GM12878 (cell line): ENCODE measurements around the gene MYBPHL. TPM values are rescaled to one million over a fixed set of nuclear protein-coding genes. Genes with fewer than 3 reads are reported as not detected.

ENCODE experiments used
- DPF2 ChIP-seq: fragments of 450-650 bp; IDR thresholded peaks from 2 replicates; pipeline ENCODE4 v1.6.1; 2017; ENCODE audit warnings: mild to moderate bottlenecking
- EP300 ChIP-seq, 2 experiments: fragments of 150-350 bp in 1 of 2; IDR thresholded peaks; 2 replicates each; pipeline ENCODE4 v1.6.1; 2011 to 2012; ENCODE audit warnings: low read depth in 2 of 2, low read length in 2 of 2, borderline replicate concordance in 1 of 2, improper control_type of control experiment in 1 of 2, inconsistent platforms in 1 of 2; ENCODE audit not compliant: control insufficient read depth in 1 of 2
- FOS ChIP-seq: IDR thresholded peaks from 3 replicates; pipeline ENCODE4 v1.6.1; 2011; ENCODE audit warnings: borderline replicate concordance; ENCODE audit not compliant: insufficient read length; ENCODE audit errors: extremely low read depth
- HDAC6 ChIP-seq: fragments of 200-600 bp; sonication (generic); IDR thresholded peaks from one replicate; pipeline ENCODE4 v1.8.0; 2017; ENCODE audit warnings: antibody characterized with exemption; ENCODE audit not compliant: unreplicated experiment
- JUNB ChIP-seq: IDR thresholded peaks from 2 replicates; pipeline ENCODE4 v1.6.1; 2016; ENCODE audit warnings: antibody characterized with exemption, mild to moderate bottlenecking
- MEF2B ChIP-seq: fragments of 450-650 bp; IDR thresholded peaks from 2 replicates; pipeline ENCODE4 v1.6.1; 2018; ENCODE audit warnings: mild to moderate bottlenecking, moderate library complexity; ENCODE audit not compliant: partially characterized antibody, poor library complexity, severe bottlenecking
- polyA plus RNA-seq, 11 experiments: library from polyadenylated mRNA; depleted of rRNA in 4 of 11; unstranded in 6 of 11; stranded (reverse) in 5 of 11; fragments of >200 nt; fragmentation: Nextera tagmentation in 4 of 11; fragmentation: Illumina TruSeq in 1 of 11; extraction: Ambion mirVana in 4 of 11; extraction: Trizol in 1 of 11; gene quantifications; 1 replicate in 1 of 11; 2 replicates in 10 of 11; pipeline versions ENCODE4 v1.2.1 to v1.2.3, GENCODE V29; 2011 to 2016; ENCODE audit warnings: inconsistent platforms in 2 of 11, missing spikeins in 2 of 11, low read depth in 1 of 11
- total RNA-seq, 4 experiments: library from RNA; depleted of rRNA in 3 of 4; stranded (reverse); fragments of >200 nt in 3 of 4; fragmentation: Illumina TruSeq in 1 of 4; extraction: Trizol in 1 of 4; gene quantifications; 2 replicates each; pipeline versions ENCODE4 v1.2.1 to v1.2.3, GENCODE V29; 2013 to 2021
- TF ChIP-seq, protein P1 (sequence below): fragments of 450-650 bp; IDR thresholded peaks from 2 replicates; pipeline ENCODE4 v1.6.1; 2017; ENCODE audit warnings: mild to moderate bottlenecking, moderate library complexity
- TF ChIP-seq, protein P2 (sequence below): IDR thresholded peaks from 2 replicates; pipeline ENCODE4 v1.6.1; 2012; ENCODE audit warnings: low read depth, low read length, improper control_type of control experiment
- TF ChIP-seq, protein P3 (sequence below): fragments of 450-650 bp; formaldehyde crosslinking; IDR thresholded peaks from 2 replicates; pipeline ENCODE4 v1.4.0; 2022; ENCODE audit warnings: mild to moderate bottlenecking, moderate library complexity

Gene MYBPHL
- total and polyA plus RNA-seq, 10 of the 15 experiments (the other 5 are each of a cell fraction or from before 2014, with no cell fraction given) = 0.16 to 0.75 (median 0.54) TPM; not detected in 7

DNA sequence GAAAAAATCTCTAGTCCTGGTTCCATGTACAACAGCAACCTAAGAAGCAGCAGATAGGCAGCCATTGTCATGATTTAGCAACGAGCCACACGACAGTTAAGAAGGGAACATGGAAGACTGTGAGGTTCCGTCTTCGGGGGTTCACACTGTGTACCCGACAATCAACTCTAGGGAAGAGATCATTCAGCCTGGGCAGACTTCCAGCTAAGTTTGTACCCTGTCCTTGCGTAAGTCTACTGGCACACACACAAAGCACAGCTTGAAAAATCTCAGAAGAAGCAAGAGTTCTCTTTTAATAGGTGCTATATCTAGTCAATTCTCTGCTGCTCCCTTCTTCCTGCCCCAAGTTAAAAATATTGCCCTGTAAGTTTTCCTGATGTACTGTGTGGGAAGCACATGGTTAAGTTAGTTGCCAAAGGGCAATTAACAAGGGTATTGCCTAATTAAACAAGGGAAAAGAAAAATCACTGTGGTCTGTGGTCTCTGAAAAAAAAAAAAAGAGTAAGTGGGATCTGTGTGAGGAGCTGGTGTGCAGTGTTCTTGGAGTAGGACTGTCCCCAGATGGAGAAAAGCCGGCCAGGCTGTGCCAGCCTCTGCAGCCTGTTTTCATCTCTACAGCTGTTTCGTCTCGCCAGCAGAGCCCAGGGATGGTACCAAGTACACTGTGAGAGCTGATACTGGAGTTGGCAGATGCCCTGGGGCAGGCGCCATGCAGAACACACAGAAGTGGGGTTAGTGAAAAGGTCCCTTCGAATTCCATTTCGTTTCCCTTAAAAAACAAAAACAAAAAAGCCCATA is 6.4 kb upstream of the MYBPHL start (continued):
- TF ChIP-seq, protein P1, sequence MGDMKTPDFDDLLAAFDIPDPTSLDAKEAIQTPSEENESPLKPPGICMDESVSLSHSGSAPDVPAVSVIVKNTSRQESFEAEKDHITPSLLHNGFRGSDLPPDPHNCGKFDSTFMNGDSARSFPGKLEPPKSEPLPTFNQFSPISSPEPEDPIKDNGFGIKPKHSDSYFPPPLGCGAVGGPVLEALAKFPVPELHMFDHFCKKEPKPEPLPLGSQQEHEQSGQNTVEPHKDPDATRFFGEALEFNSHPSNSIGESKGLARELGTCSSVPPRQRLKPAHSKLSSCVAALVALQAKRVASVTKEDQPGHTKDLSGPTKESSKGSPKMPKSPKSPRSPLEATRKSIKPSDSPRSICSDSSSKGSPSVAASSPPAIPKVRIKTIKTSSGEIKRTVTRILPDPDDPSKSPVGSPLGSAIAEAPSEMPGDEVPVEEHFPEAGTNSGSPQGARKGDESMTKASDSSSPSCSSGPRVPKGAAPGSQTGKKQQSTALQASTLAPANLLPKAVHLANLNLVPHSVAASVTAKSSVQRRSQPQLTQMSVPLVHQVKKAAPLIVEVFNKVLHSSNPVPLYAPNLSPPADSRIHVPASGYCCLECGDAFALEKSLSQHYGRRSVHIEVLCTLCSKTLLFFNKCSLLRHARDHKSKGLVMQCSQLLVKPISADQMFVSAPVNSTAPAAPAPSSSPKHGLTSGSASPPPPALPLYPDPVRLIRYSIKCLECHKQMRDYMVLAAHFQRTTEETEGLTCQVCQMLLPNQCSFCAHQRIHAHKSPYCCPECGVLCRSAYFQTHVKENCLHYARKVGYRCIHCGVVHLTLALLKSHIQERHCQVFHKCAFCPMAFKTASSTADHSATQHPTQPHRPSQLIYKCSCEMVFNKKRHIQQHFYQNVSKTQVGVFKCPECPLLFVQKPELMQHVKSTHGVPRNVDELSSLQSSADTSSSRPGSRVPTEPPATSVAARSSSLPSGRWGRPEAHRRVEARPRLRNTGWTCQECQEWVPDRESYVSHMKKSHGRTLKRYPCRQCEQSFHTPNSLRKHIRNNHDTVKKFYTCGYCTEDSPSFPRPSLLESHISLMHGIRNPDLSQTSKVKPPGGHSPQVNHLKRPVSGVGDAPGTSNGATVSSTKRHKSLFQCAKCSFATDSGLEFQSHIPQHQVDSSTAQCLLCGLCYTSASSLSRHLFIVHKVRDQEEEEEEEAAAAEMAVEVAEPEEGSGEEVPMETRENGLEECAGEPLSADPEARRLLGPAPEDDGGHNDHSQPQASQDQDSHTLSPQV = no peak
- no peak for TF ChIP-seq HDAC6
- no peak for TF ChIP-seq JUNB
- TF ChIP-seq DPF2 = no peak
- TF ChIP-seq FOS = no peak
- TF ChIP-seq MEF2B = no peak
- TF ChIP-seq, protein P2, sequence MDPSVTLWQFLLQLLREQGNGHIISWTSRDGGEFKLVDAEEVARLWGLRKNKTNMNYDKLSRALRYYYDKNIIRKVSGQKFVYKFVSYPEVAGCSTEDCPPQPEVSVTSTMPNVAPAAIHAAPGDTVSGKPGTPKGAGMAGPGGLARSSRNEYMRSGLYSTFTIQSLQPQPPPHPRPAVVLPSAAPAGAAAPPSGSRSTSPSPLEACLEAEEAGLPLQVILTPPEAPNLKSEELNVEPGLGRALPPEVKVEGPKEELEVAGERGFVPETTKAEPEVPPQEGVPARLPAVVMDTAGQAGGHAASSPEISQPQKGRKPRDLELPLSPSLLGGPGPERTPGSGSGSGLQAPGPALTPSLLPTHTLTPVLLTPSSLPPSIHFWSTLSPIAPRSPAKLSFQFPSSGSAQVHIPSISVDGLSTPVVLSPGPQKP = no peak
- TF ChIP-seq EP300 (IDR thresholded peaks at IDR 0.05; ENCODE audit: borderline replicate concordance in 1 of 2, control insufficient read depth in 1 of 2, low read depth in 2 of 2, low read length in 2 of 2) = no peak
- TF ChIP-seq, protein P3, sequence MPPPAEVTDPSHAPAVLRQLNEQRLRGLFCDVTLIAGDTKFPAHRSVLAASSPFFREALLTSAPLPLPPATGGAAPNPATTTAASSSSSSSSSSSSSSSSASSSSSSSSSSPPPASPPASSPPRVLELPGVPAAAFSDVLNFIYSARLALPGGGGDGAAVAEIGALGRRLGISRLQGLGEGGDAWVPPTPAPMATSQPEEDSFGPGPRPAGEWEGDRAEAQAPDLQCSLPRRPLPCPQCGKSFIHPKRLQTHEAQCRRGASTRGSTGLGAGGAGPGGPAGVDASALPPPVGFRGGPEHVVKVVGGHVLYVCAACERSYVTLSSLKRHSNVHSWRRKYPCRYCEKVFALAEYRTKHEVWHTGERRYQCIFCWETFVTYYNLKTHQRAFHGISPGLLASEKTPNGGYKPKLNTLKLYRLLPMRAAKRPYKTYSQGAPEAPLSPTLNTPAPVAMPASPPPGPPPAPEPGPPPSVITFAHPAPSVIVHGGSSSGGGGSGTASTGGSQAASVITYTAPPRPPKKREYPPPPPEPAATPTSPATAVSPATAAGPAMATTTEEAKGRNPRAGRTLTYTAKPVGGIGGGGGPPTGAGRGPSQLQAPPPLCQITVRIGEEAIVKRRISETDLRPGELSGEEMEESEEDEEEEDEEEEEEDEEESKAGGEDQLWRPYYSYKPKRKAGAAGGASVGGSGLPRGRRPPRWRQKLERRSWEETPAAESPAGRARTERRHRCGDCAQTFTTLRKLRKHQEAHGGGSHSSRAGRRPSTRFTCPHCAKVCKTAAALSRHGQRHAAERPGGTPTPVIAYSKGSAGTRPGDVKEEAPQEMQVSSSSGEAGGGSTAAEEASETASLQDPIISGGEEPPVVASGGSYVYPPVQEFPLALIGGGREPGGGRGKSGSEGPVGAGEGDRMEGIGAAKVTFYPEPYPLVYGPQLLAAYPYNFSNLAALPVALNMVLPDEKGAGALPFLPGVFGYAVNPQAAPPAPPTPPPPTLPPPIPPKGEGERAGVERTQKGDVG (CRISPR knock-in tag) = no peak
